ENCODE data around the gene COPE.

DNA sequence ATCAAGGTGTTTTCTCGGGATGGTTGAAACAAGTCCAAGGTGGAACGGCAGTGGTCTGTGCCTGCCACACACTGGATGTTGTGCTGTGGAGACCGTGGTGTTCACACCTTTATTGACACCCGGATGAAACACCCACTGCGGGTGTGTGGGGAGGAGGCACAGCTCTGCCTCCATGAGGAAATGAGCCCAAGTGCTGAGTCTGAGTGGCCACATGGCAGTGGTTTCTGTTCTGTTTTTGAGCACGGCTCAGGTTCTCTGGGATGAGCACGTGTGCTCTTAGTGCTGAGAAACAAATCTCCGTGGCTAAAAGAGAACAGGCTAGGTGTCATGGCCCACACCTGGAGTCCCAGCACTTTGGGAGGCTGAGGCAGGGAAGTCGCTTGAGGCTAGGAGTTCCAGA lies 58.0 kb downstream of the COPE start:
- TF ChIP-seq CTCF (IDR thresholded peaks at IDR 0.05): no peak
- TF ChIP-seq POLR2AphosphoS5 (IDR thresholded peaks at IDR 0.05): no peak
- TF ChIP-seq POLR2A (IDR thresholded peaks at IDR 0.05): no peak

All from gastroesophageal sphincter (tissue), 3 donors.